ENCODE measurements around the gene MPZL1.

Gene MPZL1

DNA sequence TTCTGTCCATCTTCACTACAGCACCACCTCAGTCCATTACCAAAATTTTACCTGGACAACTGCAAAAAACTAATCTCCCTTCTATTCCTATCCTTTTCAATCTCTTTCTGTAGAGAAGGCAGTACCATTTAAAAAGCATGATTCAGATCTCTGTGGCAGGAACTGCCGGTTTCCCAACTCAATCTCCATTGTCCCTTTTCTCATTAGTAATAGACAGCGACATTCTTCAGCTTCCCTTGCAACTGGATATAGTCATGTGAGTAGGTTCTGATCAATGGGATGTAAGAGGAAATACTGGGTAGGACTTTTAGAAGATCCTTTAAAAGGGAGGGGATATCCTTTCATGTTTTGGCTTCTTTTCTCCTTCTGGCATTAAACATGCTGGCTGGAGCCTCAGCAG, 117.2 kb downstream of the MPZL1 start:
- Histone ChIP-seq H3K9me2 (replicated peaks; ENCODE audit: control insufficient read depth, low read length) (no peaks in the 10 kb centered on the region), H3K36me3 (ENCODE audit: control insufficient read depth, low read length) (no peaks in the 10 kb centered on the region), H3K27ac (ENCODE audit: low read depth, low read length) (no peak overlapping the region), H3K4me3 (ENCODE audit: low read length) (no peak overlapping the region), H3K4me2 (ENCODE audit: low read length) (no peak overlapping the region), H3K4me1 (ENCODE audit: control insufficient read depth, low read length) (no peaks in the 10 kb centered on the region), H3K27me3 (ENCODE audit: control insufficient read depth, low read length) (no peaks in the 10 kb centered on the region; the same call in 1 of the 2 replicates), H4K20me1 (ENCODE audit: control insufficient read depth, insufficient read depth, low read depth, low read length) (no peaks in the 10 kb centered on the region), H3F3A (ENCODE audit: control insufficient read depth, insufficient read depth) (no peaks in the 10 kb centered on the region), H3K79me2 (ENCODE audit: control insufficient read depth, low read length) (no peaks in the 10 kb centered on the region), H3K9me3 (ENCODE audit: control insufficient read depth, insufficient read depth, low read length) (no peaks in the 10 kb centered on the region)
- no peak for TF ChIP-seq EZH2phosphoT487 (IDR thresholded peaks at IDR 0.05; ENCODE audit: borderline replicate concordance, low read length)
- TF ChIP-seq, protein P1, sequence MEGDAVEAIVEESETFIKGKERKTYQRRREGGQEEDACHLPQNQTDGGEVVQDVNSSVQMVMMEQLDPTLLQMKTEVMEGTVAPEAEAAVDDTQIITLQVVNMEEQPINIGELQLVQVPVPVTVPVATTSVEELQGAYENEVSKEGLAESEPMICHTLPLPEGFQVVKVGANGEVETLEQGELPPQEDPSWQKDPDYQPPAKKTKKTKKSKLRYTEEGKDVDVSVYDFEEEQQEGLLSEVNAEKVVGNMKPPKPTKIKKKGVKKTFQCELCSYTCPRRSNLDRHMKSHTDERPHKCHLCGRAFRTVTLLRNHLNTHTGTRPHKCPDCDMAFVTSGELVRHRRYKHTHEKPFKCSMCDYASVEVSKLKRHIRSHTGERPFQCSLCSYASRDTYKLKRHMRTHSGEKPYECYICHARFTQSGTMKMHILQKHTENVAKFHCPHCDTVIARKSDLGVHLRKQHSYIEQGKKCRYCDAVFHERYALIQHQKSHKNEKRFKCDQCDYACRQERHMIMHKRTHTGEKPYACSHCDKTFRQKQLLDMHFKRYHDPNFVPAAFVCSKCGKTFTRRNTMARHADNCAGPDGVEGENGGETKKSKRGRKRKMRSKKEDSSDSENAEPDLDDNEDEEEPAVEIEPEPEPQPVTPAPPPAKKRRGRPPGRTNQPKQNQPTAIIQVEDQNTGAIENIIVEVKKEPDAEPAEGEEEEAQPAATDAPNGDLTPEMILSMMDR (IDR thresholded peaks at IDR 0.05; ENCODE audit: low read depth, low read length, poor library complexity, severe bottlenecking) = no peak

Measured in DOHH2 (cell line).